ENCODE data around the gene LIME1. TPM values are rescaled to one million over a fixed set of nuclear protein-coding genes. Genes with fewer than 3 reads are reported as not detected.

LIME1 gene
- polyA plus RNA-seq, 2 of the 4 experiments (the other 2 are of a cell fraction), result 2.5 to 6.5 TPM

GRCh38 chr20:63736893-63737694 is 630 bp downstream of the LIME1 start:
- ChIA-PET POLR2A (interaction anchor here (1.2 kb wide), 2 partner anchors 29 to 34 kb away, joined by 3 to 7 read pairs; partner anchors contain the start of genes ARFRP1 and ZGPAT), CTCF (interaction anchor here (0.7 to 1.8 kb wide), 4 partner anchors 23 to 128 kb away, joined by 3 to 7 read pairs (median 5); partner anchors contain the start of gene TPD52L2)
- Histone ChIP-seq H3K27ac (no peak overlapping the region), H3K4me1 (peaks cover 16% of the 10 kb centered on the region), H3K4me2 (no peak overlapping the region), H3K9me3 (no peaks in the 10 kb centered on the region), H3K4me3 (no peak overlapping the region)
- FAIRE-seq (no peak), ATAC-seq (no peak), DNase-seq (ENCODE audit: low read depth in 1 of 2, low spot score in 1 of 2) (no peak)
- 100% methylated on average over 1 of the region's 30 CpGs for WGBS (ENCODE audit: missing lambda C conversion rate)
- TF ChIP-seq PHF8 (IDR thresholded peaks at IDR 0.05; ENCODE audit: borderline replicate concordance, low read depth) (no peak), EHF (CRISPR knock-in tag; IDR thresholded peaks at IDR 0.05) (no peak), USF2 (IDR thresholded peaks at IDR 0.05) (no peak), BCL3 (IDR thresholded peaks at IDR 0.05) (no peak), HEYL (CRISPR knock-in tag; IDR thresholded peaks at IDR 0.05) (no peak), TP53 (CRISPR knock-in tag; IDR thresholded peaks at IDR 0.05) (no peak), HDAC2 (IDR thresholded peaks at IDR 0.05) (no peak), CTCF (IDR thresholded peaks at IDR 0.05) (no peak), MAFK (IDR thresholded peaks at IDR 0.05; ENCODE audit: partially characterized antibody) (no peak), HMGXB4 (CRISPR knock-in tag; IDR thresholded peaks at IDR 0.05; ENCODE audit: borderline replicate concordance) (no peak), ZFP36 (IDR thresholded peaks at IDR 0.05; ENCODE audit: borderline replicate concordance, partially characterized antibody) (no peak), CHD4 (IDR thresholded peaks at IDR 0.05; ENCODE audit: borderline replicate concordance) (no peak), ESRRA (IDR thresholded peaks at IDR 0.05; ENCODE audit: borderline replicate concordance, low read length) (no peak), NFE2L2 (conservative IDR thresholded peaks at IDR 0.05; ENCODE audit: low read length) (no peak)
- TF ChIP-seq, protein P1, sequence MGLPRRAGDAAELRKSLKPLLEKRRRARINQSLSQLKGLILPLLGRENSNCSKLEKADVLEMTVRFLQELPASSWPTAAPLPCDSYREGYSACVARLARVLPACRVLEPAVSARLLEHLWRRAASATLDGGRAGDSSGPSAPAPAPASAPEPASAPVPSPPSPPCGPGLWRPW (IDR thresholded peaks at IDR 0.05), result no peak

DNA sequence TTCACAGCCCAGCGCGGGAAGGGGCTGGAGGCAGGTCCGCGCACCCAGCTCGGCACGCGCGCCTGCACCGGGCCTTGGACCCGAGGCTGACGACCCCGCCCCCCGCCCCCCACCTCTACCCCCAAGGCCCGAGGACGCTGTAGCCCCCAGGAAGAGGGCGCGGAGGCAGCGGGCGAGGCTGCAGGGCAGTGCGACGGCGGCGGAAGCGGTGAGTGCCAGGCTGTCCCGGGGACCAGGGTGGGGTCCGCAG is 1.2 kb downstream of the LIME1 start:
- no peak for DNase-seq (ENCODE audit: low read depth in 1 of 2, low spot score in 1 of 2)
- no peak for FAIRE-seq
- H3K4me2 ChIP-seq, result no peak overlapping the region
- TF ChIP-seq MYC (IDR thresholded peaks at IDR 0.05; ENCODE audit: borderline replicate concordance, low read length) (no peak), REST (IDR thresholded peaks at IDR 0.05) (no peak), BCL3 (IDR thresholded peaks at IDR 0.05) (no peak), CBX8 (IDR thresholded peaks at IDR 0.05) (no peak), RARB (CRISPR knock-in tag; IDR thresholded peaks at IDR 0.05) (no peak), NFE2L2 (conservative IDR thresholded peaks at IDR 0.05; ENCODE audit: low read length) (no peak), HEYL (CRISPR knock-in tag; IDR thresholded peaks at IDR 0.05) (no peak), ZFP36 (IDR thresholded peaks at IDR 0.05; ENCODE audit: borderline replicate concordance, partially characterized antibody) (no peak), ZSCAN20 (CRISPR knock-in tag; IDR thresholded peaks at IDR 0.05) (no peak), ATOH8 (CRISPR knock-in tag; IDR thresholded peaks at IDR 0.05; ENCODE audit: low read depth) (no peak), SMC3 (IDR thresholded peaks at IDR 0.05) (no peak), ZC3H11A (IDR thresholded peaks at IDR 0.05) (no peak)

More for the DNA sequence above, 1.2 kb downstream of the LIME1 start:
- no peak overlapping the region for H3K4me3 ChIP-seq
- H3K9me3 ChIP-seq, result no peaks in the 10 kb centered on the region
- peaks cover 17% of the 10 kb centered on the region for H3K4me1 ChIP-seq
- no peak overlapping the region for H3K27ac ChIP-seq
- WGBS (ENCODE audit: missing lambda C conversion rate), result 97% methylated on average over 7 of the region's 26 CpGs
- POLR2A ChIA-PET, result no interaction called here
- ATAC-seq, result no peak
- CTCF ChIA-PET, result no interaction called here
